CD4-positive, alpha-beta T cell (primary cell): ENCODE results near the gene OPRM1. TPM values are rescaled to one million over a fixed set of nuclear protein-coding genes. Genes with fewer than 3 reads are reported as not detected.
A peak's percentile ranks its signal among the peaks of the same experiment; 100 is the strongest.

Experiments used
- ATAC-seq: fragments of 200-7000 bp; cut with Tn5 transposase; one replicate; pipeline ENCODE4 v1.10.0; 2022; ENCODE audit warnings: mild to moderate bottlenecking; ENCODE audit not compliant: poor library complexity
- CTCF ChIA-PET: fragments of 350-600 bp; sonication (Branson Sonifier 250); formaldehyde crosslinking; loops from one replicate; lab custom pipeline; 2021; ENCODE audit warnings: antibody characterized with exemption, inconsistent platforms; lab: Charles Lee
- POLR2A ChIA-PET: fragments of 350-600 bp; sonication (Branson Sonifier 250); formaldehyde crosslinking; loops from one replicate; lab custom pipeline; 2021; ENCODE audit warnings: antibody characterized with exemption, inconsistent platforms; lab: Charles Lee
- DNase-seq, 14 experiments: peaks; one replicate each; pipeline ENCODE4 v3.0.0-alpha.2; 2013 to 2020; ENCODE audit warnings: mixed read lengths in 2 of 14
- H3K27ac ChIP-seq, 2 donors: one replicate each; pipeline versions ENCODE4 v1.5.1 to v1.7.0; 2013; ENCODE audit warnings: low read length in 2 of 2, low read depth in 1 of 2, mild to moderate bottlenecking in 1 of 2
- H3K27me3 ChIP-seq, 2 experiments: 1 replicate in 1 of 2; 2 replicates in 1 of 2; pipeline versions ENCODE4 v1.6.1 to v1.7.0; 2013; ENCODE audit warnings: low read length in 2 of 2, control low read depth in 1 of 2, mild to moderate bottlenecking in 1 of 2, moderate library complexity in 1 of 2; ENCODE audit not compliant: insufficient read depth in 2 of 2, control insufficient read depth in 1 of 2
- H3K36me3 ChIP-seq: one replicate; pipeline ENCODE4 v1.6.1; 2013; ENCODE audit warnings: low read length, control low read depth; ENCODE audit not compliant: insufficient read depth
- H3K4me1 ChIP-seq: one replicate; pipeline ENCODE4 v1.6.1; 2013; ENCODE audit warnings: low read length, control low read depth; ENCODE audit not compliant: insufficient read depth
- H3K4me3 ChIP-seq: one replicate; pipeline ENCODE4 v1.5.1; 2013; ENCODE audit warnings: mild to moderate bottlenecking, low read length, moderate library complexity
- H3K9me3 ChIP-seq, 2 experiments: 1 replicate in 1 of 2; 2 replicates in 1 of 2; pipeline versions ENCODE4 v1.6.1 to v1.7.0; 2013; ENCODE audit warnings: low read length in 2 of 2, mild to moderate bottlenecking in 2 of 2, control low read depth in 1 of 2, moderate library complexity in 1 of 2; ENCODE audit not compliant: control insufficient read depth in 1 of 2, insufficient read depth in 1 of 2
- H3K27ac Mint-ChIP-seq: one replicate; pipeline ENCODE4 v1.8.0; 2020; ENCODE audit warnings: mixed read lengths
- H3K27me3 Mint-ChIP-seq: one replicate; pipeline ENCODE4 v1.8.0; 2021; ENCODE audit warnings: mixed read lengths
- H3K36me3 Mint-ChIP-seq: one replicate; pipeline ENCODE4 v1.8.0; 2021; ENCODE audit warnings: low read depth, mixed read lengths
- H3K4me1 Mint-ChIP-seq: one replicate; pipeline ENCODE4 v1.8.0; 2021; ENCODE audit warnings: low read depth, mixed read lengths
- H3K4me3 Mint-ChIP-seq: one replicate; pipeline ENCODE4 v1.8.0; 2020; ENCODE audit warnings: mild to moderate bottlenecking, mixed read lengths
- H3K9me3 Mint-ChIP-seq: one replicate; pipeline ENCODE4 v1.8.0; 2020; ENCODE audit warnings: mixed read lengths
- CTCF ChIP-seq: fragments of 200-600 bp; IDR thresholded peaks from one replicate; pipeline ENCODE4 v1.8.0; 2022; ENCODE audit warnings: antibody characterized with exemption, mild to moderate bottlenecking
- intact Hi-C, 2 experiments: fragments of 100-400 bp; cut with DNase I in 1 of 2; cut with micrococcal nuclease in 1 of 2; formaldehyde crosslinking; loops; one replicate each; pipeline versions ENCODE4 v1.15.1 to v1.9.0; 2023 to 2025; cut with DNase I, micrococcal nuclease
- total RNA-seq, 174 experiments: library from RNA in 2 of 174; stranded (reverse) in 2 of 174; gene quantifications; one replicate each; pipeline ENCODE4 v1.2.3 and lab custom pipeline; 2021 to 2026

The OPRM1 gene
- total RNA-seq, 2 experiments from 2014 or later: not detected

GRCh38 chr6:154274168-154274567 is 235.1 kb downstream of the OPRM1 start:
- H3K36me3 ChIP-seq: no peaks in the 10 kb centered on the region
- H3K27ac ChIP-seq: no peak overlapping the region
- no peak for TF ChIP-seq CTCF
- Mint-ChIP-seq H3K4me1 (peaks cover 57% of the 10 kb centered on the region), H3K36me3 (no peaks in the 10 kb centered on the region), H3K27me3 (no peaks in the 10 kb centered on the region), H3K27ac (peak overlapping the region; percentile 0), H3K4me3 (no peak overlapping the region), H3K9me3 (no peaks in the 10 kb centered on the region)
- H3K9me3 ChIP-seq: no peaks in the 10 kb centered on the region
- H3K4me3 ChIP-seq: no peak overlapping the region
- ChIA-PET POLR2A (interaction anchor here (1.2 to 2.9 kb wide), 3 partner anchors 25 to 117 kb away, joined by 3 to 16 read pairs (median 13); no protein-coding TSS in a partner anchor), CTCF (interaction anchor here (1.1 to 6.2 kb wide), 4 partner anchors 8 to 118 kb away, joined by 3 to 117 read pairs (median 4); no protein-coding TSS in a partner anchor)
- H3K27me3 ChIP-seq: no peaks in the 10 kb centered on the region
- H3K4me1 ChIP-seq: peaks cover 10% of the 10 kb centered on the region
- DNase-seq (no peak), ATAC-seq (no peak)
- intact Hi-C loops: loop anchor here in 1 of 2 experiments (5.0 kb wide), 1 partner anchor 37 kb away; no protein-coding TSS in a partner anchor

- peak overlapping the region; percentile 19 for H3K4me3 ChIP-seq
- Mint-ChIP-seq H3K27ac (peak overlapping the region; percentile 34), H3K27me3 (no peaks in the 10 kb centered on the region), H3K9me3 (no peaks in the 10 kb centered on the region), H3K4me3 (peak overlapping the region; percentile 71), H3K36me3 (no peaks in the 10 kb centered on the region), H3K4me1 (peaks cover 50% of the 10 kb centered on the region)
- H3K27me3 ChIP-seq: no peaks in the 10 kb centered on the region
- TF ChIP-seq CTCF: peak; percentile 74
- ChIA-PET CTCF (interaction anchor here (0.7 to 6.2 kb wide), 21 partner anchors 10 to 399 kb away, joined by 3 to 117 read pairs (median 3); no protein-coding TSS in a partner anchor), POLR2A (interaction anchor here (0.6 to 2.2 kb wide), 17 partner anchors 10 to 123 kb away, joined by 3 to 27 read pairs (median 4); no protein-coding TSS in a partner anchor)
- intact Hi-C loops: loop anchor here (1.0 to 5.0 kb wide), 6 partner anchors 27 to 123 kb away; no protein-coding TSS in a partner anchor
- no peaks in the 10 kb centered on the region for H3K36me3 ChIP-seq
- ATAC-seq (peak; percentile 93), DNase-seq (peak in 4 of 14 experiments; percentile 5 to 77 (median 75))
- no peaks in the 10 kb centered on the region for H3K9me3 ChIP-seq
- no peak overlapping the region for H3K27ac ChIP-seq
- peaks cover 10% of the 10 kb centered on the region for H3K4me1 ChIP-seq
Observed at GRCh38 chr6:154276810-154277628, 238.0 kb downstream of the OPRM1 start.

GRCh38 chr6:154277629-154278017 is 238.6 kb downstream of the OPRM1 start:
- DNase-seq: peak in 3 of 14 experiments; percentile 3 to 29 (median 25)
- H3K27ac Mint-ChIP-seq: peak overlapping the region; percentile 34
- H3K9me3 Mint-ChIP-seq: no peaks in the 10 kb centered on the region
- intact Hi-C loops: loop anchor here (1.0 to 5.0 kb wide), 6 partner anchors 27 to 123 kb away; no protein-coding TSS in a partner anchor
- H3K27me3 Mint-ChIP-seq: no peaks in the 10 kb centered on the region
- H3K27me3 ChIP-seq: no peaks in the 10 kb centered on the region
- H3K36me3 ChIP-seq: no peaks in the 10 kb centered on the region
- peaks cover 10% of the 10 kb centered on the region for H3K4me1 ChIP-seq
- H3K9me3 ChIP-seq: no peaks in the 10 kb centered on the region
- POLR2A ChIA-PET: interaction anchor here (0.6 to 2.2 kb wide), 16 partner anchors 11 to 124 kb away, joined by 3 to 27 read pairs (median 4); no protein-coding TSS in a partner anchor
- H3K27ac ChIP-seq: no peak overlapping the region
- peaks cover 49% of the 10 kb centered on the region for H3K4me1 Mint-ChIP-seq
- H3K4me3 Mint-ChIP-seq: peak overlapping the region; percentile 71
- H3K4me3 ChIP-seq: peak overlapping the region; percentile 19
- no peaks in the 10 kb centered on the region for H3K36me3 Mint-ChIP-seq
- TF ChIP-seq CTCF: peak; percentile 23
- CTCF ChIA-PET: interaction anchor here (0.7 to 6.2 kb wide), 18 partner anchors 11 to 398 kb away, joined by 3 to 117 read pairs (median 4); no protein-coding TSS in a partner anchor
- no peak for ATAC-seq
